GM12875 (cell line): Measurements from ENCODE around the gene NAA16.

Experiments
- H3K4me3 ChIP-seq: one replicate; pipeline ENCODE4 v1.5.1; 2011; ENCODE audit warnings: low read depth, low read length, control low read depth
- CTCF ChIP-seq: IDR thresholded peaks from 2 replicates; pipeline ENCODE4 v1.5.1; 2011; ENCODE audit warnings: low read depth, mild to moderate bottlenecking, control low read depth, inconsistent platforms, low read length, moderate library complexity, borderline replicate concordance; ENCODE audit not compliant: insufficient read depth

NAA16 gene

GRCh38 chr13:41408121-41408520, 97.1 kb downstream of the NAA16 start:
- H3K4me3 ChIP-seq = no peak overlapping the region
- TF ChIP-seq CTCF = no peak

GRCh38 chr13:41408746-41409145, 97.7 kb downstream of the NAA16 start:
- no peak for TF ChIP-seq CTCF
- H3K4me3 ChIP-seq = no peak overlapping the region

- H3K4me3 ChIP-seq = no peak overlapping the region
- TF ChIP-seq CTCF = no peak
Measured at GRCh38 chr13:41409611-41410010, 98.5 kb downstream of the NAA16 start.

- no peak for TF ChIP-seq CTCF
Measured at GRCh38 chr13:41411060-41411459, 100.0 kb downstream of the NAA16 start.

GRCh38 chr13:41411522-41411921, 100.5 kb downstream of the NAA16 start:
- no peak overlapping the region for H3K4me3 ChIP-seq
- TF ChIP-seq CTCF = no peak

More at GRCh38 chr13:41411060-41411459, 100.0 kb downstream of the NAA16 start:
- H3K4me3 ChIP-seq = no peak overlapping the region

GRCh38 chr13:41413872-41414271, 102.8 kb downstream of the NAA16 start:
- TF ChIP-seq CTCF = no peak
- no peak overlapping the region for H3K4me3 ChIP-seq

GRCh38 chr13:41416276-41416675, 105.2 kb downstream of the NAA16 start:
- H3K4me3 ChIP-seq = no peak overlapping the region
- TF ChIP-seq CTCF = no peak
